Sciatic nerve (tissue), 2 donors: Measurements from ENCODE around the gene IRF2BP2. TPM values are rescaled to one million over a fixed set of nuclear protein-coding genes. Genes with fewer than 3 reads are reported as not detected.
A peak's percentile ranks its signal among the peaks of the same experiment; 100 is the strongest.

Experiments
- ATAC-seq: fragments of 200-7000 bp; cut with Tn5 transposase; one replicate; pipeline ENCODE4 v1.9.1; 2020; ENCODE audit warnings: mild to moderate bottlenecking, moderate library complexity
- DNase-seq: peaks from one replicate; pipeline ENCODE4 v3.0.0-alpha.2; 2020; ENCODE audit warnings: low spot score
- intact Hi-C: fragments of 100-400 bp; cut with DNase I; formaldehyde crosslinking; loops from one replicate; pipeline ENCODE4 v1.14.2; 2022
- total RNA-seq: library from RNA; stranded (reverse); fragmentation: NEBNext Ultra II Directional; extraction: Animal tissue kit (Norgen Biotek cat#: 25700); gene quantifications from one replicate; pipeline ENCODE4 v1.2.1, GENCODE V29; 2021
- donor health status: DM: no; HTN: no; CAD: no.
- donor health status: DM: no; HTN: no; CAD: no.

The IRF2BP2 gene
- total RNA-seq, 1 donor from 2014 or later: 142 TPM

DNA sequence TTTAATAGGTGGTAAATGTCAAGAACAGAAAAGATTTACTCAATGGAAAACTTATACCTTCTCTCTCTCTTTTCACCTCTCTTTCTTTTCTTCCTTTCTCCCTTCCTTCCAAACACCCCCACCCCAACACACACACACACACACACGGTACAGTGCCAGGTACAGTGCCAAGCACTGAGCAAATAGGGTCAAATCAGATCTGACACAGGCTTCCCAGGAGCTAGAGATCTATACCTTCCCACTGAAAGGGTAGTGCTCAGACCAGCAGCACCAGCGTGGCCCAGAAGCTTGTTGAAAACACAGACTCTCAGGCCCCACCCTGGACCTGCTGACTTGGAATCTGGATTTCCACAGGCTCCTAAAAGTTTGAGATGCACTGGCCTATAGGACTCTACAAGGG is 31.9 kb downstream of the IRF2BP2 start:
- ATAC-seq (no peak), DNase-seq (no peak)
- intact Hi-C loops: no loop called here

DNA sequence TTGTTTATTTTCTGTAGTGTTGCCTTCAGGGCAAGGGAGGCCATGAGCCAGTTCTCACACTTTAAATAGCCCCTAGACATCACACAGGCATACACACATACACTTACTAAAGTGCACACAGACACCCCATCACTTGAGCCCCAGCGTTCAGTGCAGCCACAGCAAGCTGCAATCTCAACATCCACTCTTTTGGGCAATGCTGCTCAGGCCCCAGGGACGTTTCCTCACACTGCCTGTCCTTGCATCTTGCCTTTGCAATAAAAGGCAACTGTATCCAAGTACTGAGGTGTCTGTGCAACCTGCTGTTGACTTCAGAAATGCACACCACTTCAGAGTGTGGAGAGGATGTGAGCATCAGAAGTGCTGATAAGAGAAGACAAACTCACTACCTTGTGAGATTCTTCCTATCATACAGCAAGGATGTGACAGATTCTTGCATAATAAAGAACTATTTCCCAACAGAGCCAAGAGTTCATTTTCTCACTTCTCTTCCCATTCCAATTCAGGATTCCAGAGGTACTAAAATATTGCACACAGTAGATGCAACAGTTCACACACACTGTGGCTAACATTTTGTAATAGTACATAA is 36.2 kb downstream of the IRF2BP2 start:
- ATAC-seq (peak; percentile 69), DNase-seq (peak; percentile 45)
- intact Hi-C loops: no loop called here

DNA sequence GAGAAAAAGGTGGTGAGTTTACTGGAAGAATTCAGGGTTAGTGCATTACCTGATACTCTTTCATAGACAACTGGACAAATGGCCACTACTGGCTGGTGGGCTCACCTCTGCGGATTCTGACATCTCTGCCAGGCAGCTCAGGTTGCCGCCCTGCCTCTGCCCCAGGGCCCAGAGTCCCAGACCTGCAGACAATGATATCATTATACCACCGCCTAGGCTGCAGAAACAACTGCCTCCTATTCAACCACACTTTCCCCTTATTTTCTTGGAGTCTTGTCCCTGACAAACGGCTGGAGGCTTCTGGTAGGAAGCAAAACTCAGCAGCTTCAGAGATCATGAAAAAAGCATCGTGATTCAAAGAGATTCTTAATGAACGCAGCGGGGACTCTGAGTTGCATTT is 37.0 kb downstream of the IRF2BP2 start:
- DNase-seq: no peak
- intact Hi-C loops: no loop called here
- ATAC-seq: no peak

DNA sequence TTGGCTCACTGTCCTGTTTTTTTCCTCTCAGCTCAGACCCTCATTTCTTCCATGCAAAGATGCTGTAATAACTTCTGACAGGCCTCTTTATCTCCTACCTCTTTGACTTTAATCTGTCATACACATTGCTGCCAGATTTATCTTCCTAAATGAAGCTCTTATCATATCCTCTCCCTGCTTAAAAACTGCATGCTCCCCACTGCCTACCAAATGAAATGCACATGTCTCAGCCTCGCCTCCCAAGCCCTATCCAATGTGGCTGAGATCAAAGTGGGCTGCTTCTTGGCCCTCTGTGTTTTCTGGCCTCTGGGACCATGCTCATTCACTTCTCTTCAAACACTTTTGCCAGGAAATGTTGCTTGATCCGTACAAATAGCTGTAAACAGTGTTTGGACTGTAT is 38.3 kb downstream of the IRF2BP2 start:
- ATAC-seq (no peak), DNase-seq (no peak)
- intact Hi-C loops: no loop called here

DNA sequence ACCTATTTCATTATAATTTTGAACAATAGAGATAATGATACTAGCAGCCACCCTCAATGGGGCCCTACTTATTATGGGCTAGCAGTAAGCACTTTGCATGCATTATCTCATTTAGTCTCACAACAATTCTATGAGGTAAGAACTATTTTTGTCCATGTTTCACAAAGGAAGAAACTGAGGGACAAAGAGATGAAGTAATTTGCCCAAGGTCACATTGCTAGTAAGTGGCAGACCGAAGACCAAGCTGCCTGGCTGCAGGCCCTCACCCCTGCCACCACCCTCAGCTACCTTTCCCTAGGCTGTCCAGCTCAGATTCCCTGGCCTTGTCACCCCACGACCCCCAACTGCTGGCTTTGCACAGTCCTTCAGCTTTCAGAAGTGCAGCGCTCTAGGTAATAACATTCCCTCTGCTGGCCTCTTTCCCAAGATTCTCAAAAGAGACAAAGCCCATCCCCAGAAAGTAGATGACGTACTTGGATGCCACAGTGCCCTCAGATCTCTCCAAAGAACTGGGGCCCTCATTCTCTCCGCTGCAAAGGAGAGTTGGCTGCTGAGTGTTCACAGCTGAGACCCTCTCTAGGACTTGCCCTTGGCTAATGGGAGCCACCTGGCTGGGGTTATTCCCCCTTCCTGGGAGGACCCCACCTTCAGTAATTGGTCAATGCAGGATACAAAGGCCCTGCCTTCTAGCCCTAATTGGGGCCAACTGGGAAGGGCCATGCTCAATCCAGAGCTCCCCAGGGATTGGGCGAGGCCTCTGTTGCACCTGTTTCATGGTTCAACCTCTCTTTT is 39.5 kb downstream of the IRF2BP2 start:
- intact Hi-C loops: no loop called here
- no peak for ATAC-seq
- no peak for DNase-seq

DNA sequence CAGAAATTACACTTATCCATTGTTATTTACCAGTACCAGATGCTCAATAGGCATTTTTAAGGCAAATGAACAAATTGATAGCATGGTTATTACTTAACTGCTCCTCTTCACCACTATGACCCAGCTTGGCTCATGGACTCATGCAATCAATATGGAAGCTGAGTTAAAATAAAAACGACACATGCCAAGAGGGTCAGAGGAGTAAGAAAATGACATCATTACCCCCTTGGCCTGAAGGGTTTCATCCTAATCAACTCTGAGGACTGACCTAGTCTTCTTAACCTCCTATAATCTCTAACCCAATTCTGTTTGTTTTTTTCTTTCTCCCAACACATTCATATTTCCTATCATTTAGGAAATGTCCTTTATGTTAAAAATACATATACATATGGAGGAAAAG is 41.6 kb downstream of the IRF2BP2 start:
- DNase-seq: no peak
- no peak for ATAC-seq
- intact Hi-C loops: no loop called here

DNA sequence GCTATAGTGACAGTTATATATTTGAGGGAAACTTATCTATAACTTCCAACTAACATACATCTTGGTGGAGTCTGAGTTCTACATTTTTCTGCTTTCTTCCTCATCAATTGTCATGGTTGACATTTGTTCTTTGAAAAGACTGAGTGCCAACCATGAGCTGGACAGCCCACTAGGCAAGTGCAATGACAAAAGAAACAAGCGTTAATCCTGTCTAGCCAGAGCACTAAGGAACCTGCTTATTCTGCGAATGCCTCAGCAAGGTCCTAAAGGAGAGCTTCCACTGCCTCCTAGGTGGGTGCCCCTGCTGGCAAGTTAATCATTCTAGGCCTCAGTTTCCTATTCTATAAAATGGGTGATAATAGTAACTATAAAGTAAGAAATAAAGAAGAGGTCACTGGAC is 44.8 kb downstream of the IRF2BP2 start:
- intact Hi-C loops: no loop called here
- ATAC-seq (no peak), DNase-seq (no peak)

DNA sequence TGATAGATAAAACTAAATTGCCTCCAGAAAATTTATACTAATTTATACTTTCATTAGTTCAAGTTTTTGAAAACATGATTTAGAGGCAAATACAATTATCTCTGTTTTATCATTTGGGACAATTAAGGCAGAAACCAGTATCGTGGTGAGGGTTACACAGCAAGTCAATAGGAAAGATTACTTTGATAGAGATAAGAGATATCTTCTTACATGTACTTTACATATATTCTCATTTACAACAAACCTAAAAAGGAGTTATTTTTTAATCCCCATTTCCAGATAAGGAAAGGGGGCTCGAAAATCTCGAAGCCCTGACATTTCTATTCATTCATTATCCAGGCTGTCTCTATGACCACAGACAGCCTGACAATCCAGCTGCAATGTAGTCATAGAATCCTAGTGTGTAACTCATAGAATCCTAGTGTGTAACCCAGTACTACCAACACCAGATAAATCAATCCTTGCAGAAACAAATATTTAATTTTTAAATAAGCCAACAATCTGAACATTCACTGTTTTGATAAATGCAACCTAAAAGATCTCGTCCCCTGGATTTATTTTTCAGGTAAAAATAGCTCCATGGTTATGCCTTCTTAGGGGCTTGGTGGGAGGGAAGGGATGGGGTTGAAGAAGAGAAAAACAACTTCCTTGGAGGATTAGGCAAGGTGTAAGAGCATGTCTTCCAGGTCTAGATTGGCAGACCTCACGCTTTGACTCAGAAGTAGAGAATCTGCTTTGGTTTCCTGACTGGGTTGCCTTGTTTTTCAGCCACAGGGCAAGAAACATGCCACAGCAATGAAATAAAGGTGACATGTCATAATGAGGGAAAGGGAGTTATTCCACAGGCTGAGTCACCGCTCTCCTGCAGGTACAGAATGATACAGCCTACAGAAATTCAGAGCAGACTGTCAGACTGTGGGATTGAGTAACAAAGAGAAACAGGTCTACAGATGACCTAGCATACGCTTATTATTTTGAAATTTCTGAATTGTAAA is 45.6 kb downstream of the IRF2BP2 start:
- DNase-seq (no peak), ATAC-seq (no peak)
- intact Hi-C loops: no loop called here

DNA sequence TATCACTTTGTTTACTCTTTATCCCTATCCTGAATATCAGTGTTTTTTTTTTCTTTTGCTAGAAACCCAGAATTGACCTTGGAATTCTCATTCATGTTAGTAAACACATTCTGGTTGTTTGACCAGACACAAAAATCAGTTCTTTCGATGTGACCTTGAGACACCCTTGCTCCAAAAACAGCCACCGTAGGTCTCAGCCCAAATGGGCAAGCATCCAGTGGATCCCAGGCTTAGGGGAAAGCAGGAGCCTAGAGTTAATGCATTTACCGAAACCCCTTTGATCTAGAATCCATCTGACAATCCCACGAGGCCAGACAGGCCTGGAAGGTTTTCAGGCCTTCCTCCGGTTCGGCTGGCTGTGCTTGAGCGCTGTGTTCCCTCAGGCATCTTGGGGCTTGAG is 47.6 kb downstream of the IRF2BP2 start:
- ATAC-seq (peak; percentile 69), DNase-seq (no peak)
- intact Hi-C loops: no loop called here

DNA sequence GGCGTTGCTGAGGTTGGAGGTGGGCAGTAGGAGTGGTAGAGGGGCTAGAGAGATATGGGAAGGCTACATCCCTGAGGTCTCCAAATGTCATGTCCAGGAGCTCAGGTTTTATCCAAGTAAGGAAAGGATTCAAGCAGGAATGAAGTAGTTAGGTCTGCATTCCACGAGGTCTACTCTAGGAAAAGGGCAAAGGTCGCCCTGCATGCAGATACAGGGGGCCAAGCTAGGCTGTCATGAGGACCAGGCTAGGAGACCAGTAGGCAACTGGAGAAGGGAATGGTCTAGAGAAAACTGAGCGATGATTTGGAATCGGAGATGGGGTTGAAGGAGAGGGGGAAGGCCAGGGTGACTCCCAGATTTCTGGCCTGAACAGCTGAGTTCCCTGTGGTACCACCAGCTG is 48.7 kb downstream of the IRF2BP2 start:
- DNase-seq (no peak), ATAC-seq (no peak)
- intact Hi-C loops: no loop called here

DNA sequence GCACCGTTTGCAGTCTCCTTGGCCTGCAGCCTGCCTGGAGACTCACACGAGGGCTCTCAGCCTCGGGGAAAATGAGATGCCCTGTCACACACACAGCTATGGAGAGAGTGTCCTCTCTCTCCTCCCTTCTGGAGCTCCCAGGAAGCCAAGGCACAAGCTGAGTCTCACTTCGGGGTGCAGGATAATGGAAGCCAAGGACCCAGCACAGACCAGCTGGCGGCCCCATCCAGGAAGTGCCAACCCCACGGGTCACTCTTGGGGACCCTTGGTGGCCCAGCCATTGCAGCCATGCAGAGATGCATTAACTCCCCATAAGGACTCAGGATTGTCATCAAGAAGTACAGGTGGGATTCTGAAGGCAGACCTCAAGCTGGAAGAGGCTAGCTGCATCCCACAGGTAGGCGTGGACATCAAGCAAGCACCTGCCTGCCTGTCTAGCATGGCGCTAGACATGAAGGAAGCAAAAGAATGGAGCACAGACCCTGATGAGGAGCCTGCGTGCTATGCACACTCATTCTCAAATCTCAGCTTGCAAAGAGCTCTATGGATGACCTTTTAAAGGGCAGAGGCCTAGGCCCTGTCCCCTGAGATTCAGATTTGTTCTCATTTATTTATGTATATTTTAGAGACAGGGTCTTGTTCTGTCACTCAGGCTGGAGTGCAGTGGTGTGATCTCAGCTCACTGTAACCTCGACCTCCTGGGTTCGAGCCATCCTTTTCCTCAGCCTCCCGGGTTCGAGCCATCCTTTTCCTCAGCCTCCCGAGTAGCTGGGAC is 49.9 kb downstream of the IRF2BP2 start:
- ATAC-seq: no peak
- no peak for DNase-seq
- intact Hi-C loops: no loop called here

DNA sequence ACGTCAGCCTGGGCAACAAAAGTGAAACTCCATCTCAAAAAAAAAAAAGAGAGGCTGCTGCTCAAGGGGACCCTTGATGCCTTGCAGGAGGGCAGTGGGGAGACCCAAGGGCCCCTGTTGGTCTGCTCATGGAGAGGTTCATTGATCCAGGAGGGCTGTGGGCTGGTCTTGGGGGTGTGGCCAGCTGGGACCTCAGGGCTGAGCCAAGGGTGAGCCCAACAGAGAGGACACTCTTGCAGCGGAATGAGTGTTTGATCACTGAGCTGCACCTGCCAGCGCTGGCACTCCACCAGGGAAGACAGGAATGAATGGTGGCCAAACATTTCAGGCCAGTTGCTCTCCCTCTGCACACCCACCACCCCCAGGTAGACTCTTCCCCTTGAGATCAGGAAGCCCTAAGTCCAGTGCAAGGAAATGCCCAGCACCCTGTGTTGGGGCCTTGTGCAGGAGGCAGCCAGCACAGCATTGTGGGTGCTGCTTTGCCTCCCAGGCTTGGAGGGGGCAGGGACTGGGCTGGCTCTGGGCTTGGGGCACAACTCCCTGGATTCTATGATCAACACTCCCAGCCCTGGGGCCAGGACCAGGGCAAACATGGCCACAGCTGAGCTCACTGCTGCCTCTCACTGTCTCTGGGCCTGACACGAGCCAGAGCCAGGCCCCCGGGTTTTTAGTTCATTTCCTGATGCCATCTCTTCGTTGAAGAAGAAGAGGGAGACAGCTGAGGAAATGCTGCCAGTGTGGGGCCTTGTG is 50.7 kb downstream of the IRF2BP2 start:
- intact Hi-C loops: no loop called here
- ATAC-seq (no peak), DNase-seq (no peak)

DNA sequence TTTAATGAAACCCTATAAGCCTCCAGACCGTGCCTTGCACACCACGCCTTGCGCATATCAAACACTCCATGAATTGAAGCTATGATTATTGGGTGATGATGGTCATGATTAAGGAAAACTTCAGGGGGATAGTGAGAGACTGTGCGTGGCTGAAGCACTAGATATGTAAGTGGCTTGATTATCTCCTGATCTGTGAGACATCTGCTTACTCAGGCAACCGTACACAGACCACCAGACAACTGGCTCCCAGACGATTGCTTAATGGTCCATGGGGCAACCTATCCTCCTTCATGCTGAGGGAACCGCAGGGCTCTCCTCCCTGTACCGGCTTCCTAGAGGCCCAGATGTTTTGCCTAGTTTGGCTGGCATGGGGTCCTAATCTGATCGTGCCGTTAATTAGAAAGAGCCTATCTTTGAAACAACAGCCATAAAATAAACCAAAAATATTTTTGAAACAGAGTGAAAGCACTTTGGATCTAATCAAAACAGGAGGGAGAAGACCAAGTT is 51.6 kb downstream of the IRF2BP2 start:
- intact Hi-C loops: no loop called here
- DNase-seq (no peak), ATAC-seq (no peak)

DNA sequence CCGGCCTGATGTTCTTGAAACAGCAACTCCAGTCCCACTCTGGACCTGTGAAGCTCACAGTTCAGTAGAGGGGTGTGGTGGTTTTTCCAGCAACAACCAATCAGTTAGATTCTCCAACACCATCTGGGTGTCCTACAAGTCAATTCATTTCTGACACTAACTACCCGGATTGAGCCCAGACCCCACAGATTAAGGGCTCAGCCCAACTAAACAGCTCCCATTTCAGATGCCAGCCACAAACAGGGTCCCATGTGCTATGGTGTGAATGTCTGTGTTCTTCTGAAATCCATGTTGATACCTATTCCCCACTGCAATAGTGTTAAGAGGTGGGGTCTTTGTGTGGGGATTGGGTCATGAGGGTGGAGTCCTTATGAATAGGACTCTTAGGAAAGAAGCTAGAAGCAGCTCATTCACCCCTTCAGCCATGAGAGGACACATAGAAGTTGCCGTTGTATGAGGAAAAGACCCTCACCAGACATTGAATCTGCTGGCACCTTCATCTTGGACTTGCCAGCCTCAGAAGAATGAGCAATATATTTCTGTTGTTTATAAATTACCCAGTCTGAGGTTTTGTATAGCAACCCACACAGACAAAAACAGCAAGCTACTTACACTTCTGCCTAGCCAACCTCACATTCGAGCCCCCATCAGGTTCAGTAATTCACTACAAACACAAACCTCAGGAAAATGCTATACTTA is 53.6 kb downstream of the IRF2BP2 start:
- ATAC-seq (no peak), DNase-seq (no peak)
- intact Hi-C loops: no loop called here

DNA sequence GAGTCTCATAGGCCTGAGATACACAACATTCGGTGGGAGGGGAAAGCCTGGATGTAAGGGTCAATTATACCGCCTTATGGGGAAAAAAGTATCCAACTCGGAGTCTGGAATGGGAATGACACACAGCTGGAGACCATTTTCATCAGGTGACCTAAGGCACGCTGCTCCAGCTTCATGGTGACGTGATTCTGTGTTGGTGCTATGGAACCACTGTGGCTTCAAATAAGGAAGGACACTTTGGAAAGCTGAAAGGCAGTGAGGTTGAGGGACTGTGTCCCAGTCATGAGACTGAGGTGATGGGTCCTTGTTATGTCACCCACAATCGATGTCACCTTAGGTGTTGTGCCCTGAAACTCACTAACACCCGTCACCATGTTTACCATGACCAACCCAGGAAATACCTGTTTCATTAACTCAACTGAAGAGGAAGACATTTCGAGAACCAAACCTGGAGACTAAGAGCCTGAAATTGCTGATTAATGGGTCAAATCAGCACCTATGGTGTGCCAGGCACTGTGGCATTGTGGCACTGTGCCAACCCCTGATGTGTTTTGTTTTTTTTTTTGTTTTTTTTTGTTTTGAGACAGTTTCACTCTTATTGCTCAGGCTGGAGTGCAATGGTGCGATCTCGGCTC is 54.5 kb downstream of the IRF2BP2 start:
- ATAC-seq (no peak), DNase-seq (no peak)
- intact Hi-C loops: no loop called here

DNA sequence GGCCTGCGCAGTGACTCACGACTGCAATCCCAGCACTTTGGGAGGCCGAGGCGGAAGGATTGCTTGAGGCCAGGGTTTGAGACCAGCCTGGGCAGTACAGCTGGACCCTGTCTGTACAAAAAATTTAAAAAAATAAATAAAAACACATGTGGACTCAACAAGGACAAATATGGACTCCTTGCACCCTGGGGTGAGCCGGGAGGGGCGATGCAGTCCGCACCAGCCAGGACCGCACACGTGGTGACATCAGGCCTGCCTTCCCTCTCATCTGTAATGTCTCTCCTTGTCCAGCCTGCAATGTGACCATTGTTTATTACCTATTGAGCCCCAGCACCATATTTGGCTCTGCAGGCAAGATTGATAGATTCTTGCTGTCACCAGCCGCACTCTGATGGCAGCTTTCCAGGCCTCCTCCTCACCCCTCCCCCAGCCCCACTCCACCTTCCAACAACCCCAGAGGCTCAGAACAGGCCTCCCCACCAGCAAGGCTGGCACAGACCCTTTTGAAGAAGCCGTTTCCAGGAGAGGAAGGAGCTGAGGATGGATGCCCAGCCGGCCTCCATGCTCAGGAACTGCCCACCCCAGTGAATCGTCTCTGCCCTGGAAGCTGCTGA is 55.2 kb downstream of the IRF2BP2 start:
- intact Hi-C loops: no loop called here
- DNase-seq (no peak), ATAC-seq (no peak)
